Left kidney (tissue), 2 donors: ENCODE results near the gene RHOV. TPM values are rescaled to one million over a fixed set of nuclear protein-coding genes. Genes with fewer than 3 reads are reported as not detected.
A peak's percentile ranks its signal among the peaks of the same experiment; 100 is the strongest.
"Not testable (repeated sequence)": the region's sequence is repeated elsewhere in the genome, so short reads cannot be mapped to it uniquely, and the experiment has no call there.

Source experiments
- DNase-seq: peaks from one replicate; pipeline ENCODE4 v3.0.0-alpha.2; 2013
- polyA plus RNA-seq: library from polyadenylated mRNA; unstranded; fragments of 120-200 nt; gene quantifications from one replicate; pipeline ENCODE4 v1.2.1, GENCODE V29; 2013; ENCODE audit not compliant: insufficient read length

RHOV gene
- polyA plus RNA-seq, 1 donor, result 1.7 TPM

DNA sequence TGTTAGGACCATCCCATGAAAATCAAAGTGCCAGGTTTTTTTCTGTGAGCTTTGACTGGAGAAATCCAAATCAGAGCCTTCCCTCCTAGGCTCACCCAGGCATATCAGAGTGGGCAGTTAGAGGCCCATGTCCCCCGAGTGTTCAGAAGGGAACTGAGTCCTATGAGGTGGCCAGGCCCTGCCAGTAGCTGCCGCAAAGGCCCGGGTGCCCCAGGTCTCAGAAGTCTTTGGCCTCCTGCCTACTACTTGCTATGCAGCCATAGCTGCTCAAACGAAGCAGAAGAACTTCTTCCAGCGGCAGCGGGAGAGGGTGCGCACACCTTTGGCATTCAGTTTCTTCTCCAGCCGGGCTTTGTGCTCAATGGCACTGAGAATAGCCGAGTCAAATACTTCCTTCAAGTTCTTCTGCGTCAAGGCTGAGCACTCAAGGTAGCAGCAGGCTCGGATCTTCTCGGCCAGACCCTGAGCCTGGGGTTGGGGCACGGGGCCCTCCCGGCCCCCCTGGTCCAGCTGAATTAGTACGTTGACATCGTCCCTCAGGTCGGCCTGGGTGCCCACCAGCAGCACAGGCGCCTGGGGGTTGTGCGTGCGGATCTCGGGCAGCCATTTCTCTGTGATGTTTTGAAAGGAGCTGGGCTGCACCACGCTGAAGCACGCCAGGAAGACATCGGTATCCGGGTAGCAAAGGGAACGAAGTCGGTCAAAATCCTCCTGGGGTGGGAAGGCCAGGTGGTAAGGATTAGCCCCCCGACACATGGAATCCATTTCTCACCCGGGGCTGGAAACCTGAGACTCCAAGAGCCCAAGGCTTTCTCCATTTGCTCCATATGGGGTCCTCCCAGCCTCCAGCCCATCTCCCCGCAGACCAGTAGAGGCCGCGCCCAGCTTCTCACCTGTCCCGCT, 992 bp downstream of the RHOV start:
- DNase-seq, result no peak

DNA sequence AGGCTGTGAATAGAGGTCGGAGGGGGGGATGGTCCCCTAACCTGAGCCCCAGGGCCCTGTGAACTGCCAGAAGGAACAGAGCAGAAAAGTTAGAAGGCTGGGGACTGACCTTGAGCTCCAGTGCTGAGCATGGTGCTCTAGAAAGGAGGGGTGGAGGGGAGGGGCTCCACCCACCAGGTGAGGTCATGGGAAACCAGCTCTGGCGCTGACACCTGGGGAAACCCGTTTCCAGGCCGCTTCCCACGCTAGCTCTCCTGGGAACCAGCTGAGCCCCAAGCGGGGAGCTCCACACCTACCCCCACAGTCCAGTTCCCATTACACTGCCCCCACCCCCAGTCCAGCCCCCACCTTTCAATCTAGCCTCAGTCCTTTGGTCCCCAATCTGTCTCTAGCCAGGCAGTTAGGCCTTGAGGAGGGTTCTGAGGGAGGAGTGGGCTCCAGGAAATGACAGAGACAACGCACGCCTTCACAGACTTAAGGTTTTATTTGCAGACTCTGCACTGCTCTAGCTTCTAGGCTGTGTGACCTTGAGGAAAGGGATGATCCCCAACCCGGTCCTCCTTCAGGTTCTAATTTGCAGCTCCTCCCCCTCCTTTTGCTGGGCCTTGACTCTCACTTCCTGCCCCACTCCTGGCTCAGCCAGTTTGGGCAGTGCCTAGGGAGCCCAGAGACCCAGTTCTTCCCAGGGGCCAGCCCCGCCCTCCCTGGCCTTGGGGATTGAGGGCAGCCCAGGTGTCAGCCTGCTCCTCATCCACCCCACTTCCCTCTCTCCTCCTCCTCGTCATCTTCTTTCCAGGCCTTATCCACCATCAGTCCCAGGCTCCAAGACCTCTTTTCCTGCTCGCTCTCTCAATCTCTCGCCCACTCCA, 2.1 kb downstream of the RHOV start:
- peak; percentile 45 for DNase-seq

DNA sequence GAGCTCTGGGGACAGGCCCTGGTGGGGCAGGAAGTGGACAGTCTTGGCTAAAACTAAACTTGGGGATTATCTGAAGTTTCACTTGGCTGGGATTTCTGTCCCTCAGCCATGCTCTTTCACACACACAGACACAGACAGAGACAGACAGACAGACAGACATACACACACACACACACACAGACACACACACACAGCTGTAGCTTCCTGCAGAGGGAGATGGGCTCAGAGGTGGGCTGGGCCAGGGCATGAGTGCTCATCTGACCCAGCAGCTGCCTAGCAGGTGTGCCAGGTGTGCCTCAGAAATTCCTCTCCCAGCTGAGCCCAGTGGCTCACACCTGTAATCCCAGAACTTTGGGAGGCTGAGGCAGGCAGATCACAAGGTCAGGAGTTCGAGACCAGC, 3.3 kb downstream of the RHOV start:
- DNase-seq, result no peak

DNA sequence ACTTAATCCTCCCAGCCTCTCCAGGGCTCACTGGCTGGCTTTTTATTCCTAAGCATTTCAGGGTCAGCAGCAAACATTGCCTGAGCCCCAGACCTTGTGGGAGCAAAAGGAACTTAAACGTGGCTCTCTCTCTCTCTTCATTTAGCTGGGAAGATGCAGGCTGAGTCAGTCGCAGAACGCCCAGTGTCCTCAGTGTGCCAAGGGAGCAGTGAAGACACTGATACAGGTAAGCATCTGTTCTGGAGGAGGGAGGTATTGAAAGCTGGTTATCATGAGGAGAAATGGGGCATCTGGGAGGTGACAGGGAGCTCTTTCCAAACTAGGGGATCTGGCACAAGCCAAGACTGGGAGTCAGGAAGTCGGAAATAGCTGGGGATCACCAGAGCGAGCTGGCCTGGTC, 4.3 kb downstream of the RHOV start:
- DNase-seq, result no peak

DNA sequence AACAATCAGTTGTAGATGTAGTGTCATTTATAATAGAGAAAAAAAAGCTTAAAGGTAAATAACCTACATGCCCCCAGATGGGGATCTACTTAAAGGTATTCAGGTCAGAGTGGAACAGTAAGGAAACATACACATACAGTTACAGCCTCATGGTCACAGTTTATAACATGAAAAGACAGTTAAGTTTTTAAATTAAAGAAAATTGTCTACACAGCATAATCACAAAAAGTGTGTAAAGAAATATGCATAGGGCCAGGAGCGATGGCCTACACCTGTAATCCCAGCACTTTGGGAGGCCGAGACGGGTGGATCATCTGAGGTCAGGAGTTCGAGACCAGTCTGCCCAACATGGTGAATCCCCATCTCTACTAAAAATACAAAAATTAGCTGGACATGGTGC, 6.8 kb downstream of the RHOV start:
- no peak for DNase-seq

DNA sequence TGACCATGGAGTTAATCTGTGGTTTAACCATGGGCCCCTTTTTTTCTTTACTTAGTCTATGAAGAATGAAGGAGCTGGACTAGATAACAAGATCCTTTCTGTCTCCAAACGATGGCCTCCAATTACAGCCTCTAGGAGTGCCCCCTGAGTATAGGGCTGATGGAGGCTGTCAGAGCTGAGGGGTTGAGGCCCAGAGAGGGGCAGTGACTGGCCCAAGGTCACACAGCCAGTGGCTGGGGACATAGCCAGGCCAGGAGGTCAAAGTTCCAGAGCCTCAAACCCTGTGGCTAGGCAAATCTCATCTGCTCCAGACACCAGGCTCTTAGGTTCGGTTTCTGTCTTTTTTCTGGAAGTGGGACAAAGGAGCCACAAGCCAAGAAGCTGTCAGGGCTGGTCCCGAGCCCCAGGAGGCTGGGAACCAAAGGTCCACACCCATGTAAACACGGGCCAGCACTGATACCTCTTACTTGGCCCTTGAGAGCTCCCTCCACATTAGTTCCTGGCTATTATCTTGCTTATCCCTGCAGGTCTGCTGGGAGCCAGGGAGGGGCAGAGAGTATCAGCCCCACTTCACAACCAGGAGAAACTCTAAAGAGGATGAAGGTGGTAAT, 10.3 kb downstream of the RHOV start:
- DNase-seq, result no peak

DNA sequence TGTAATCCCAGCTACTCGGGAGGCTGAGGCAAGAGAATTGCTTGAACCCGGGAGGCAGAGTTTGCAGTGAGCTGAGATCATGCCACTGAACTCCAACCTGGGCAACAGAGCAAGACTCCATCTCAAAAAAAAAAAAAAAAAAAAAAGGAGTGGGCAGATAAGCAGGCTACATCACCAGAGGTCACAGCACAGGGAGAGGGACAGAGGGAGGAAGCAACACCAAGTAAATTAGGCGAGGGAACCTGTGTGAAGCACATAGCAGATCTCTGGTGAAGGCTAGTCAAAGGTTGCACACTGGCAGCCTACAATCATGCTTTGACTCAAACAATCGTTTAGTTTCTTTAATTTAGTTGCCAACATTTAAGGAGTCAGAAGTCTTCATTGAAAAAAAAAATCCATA, 12.9 kb downstream of the RHOV start:
- DNase-seq, result not testable (repeated sequence)

DNA sequence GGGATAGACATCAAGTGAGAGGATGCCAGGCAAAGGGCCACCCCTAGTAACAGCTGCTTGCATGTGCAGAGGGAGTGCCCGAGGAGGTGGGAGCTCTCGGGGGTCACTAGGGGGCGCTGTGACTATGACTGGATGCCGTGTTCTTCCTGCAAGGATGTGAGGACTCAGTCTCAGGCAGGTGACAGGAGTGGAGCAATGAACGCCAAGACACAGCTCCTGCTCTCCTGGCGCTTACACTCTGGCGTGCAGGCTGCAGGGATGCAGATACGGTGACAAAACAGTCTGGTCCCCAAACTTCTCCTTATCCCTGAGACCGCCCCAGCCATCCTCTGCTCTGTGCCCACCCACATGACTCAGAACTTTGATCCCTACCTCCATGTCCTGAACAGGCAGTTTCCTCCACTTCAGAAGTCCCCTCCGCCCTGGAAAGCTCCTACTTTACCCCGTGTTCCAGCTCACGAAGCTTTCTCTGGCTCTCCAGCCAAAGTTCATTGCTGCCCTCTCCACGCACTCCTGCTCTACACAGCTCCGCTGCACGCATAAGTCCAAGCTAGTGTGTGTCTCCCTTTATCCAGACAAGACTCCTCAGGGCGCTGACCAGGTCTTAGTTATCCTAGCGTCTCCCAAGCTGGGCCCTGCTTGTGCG, 14.7 kb downstream of the RHOV start:
- peak; percentile 78 for DNase-seq

DNA sequence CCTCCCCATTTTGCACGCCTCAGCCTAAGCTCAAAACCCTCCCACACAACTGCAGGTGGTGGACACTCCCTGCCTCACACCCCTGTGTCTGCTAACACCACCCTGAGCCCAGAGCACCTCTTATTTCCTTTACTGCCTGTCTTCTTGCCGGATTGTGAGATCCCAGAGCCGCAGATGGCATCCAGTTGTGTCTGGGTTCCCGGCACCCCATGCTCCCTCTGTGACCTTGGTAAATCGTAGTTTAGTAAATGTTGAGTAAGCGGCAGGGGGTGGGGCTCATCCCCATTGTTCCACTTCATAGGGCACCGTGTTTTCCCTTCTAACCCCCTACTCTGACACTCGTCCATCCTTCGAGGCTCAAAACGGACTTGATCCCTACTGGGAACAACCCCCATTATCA, 15.3 kb downstream of the RHOV start:
- no peak for DNase-seq

DNA sequence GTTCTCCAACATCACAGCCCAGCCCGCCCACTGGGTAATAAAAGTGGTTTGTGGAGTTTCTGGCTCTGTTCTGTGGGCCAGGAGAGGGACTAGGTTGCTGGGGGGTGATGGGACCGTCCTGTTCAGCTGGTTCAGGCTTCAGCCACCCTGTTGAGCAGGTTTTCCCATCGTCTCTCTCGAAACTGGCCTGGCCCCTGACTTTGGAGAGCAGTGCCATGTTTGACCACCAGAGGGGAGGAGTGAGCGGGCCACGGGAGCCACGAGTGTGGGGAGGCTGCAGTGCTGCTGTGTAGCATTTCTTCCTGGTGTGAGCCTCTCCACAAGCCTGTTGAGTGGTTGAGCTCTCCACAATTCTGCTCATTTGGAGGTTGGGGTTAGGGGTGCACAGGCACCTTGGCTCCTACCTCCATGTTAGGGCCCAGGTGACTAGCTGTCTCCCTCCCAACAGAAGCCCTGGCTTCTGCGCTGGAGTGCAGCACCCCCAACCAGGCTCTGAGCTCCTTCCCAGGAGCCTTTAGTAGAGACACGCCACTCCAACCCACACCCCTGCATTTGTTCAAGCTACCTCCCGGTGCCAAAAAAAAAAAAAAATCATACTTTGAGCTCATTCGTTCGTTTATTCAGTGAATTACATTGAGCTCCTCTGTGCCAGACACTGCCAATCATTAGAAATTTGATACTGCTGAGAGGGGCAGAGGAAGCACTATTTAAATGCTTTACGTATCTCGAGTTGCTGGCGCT, 16.3 kb downstream of the RHOV start:
- peak; percentile 75 for DNase-seq

DNA sequence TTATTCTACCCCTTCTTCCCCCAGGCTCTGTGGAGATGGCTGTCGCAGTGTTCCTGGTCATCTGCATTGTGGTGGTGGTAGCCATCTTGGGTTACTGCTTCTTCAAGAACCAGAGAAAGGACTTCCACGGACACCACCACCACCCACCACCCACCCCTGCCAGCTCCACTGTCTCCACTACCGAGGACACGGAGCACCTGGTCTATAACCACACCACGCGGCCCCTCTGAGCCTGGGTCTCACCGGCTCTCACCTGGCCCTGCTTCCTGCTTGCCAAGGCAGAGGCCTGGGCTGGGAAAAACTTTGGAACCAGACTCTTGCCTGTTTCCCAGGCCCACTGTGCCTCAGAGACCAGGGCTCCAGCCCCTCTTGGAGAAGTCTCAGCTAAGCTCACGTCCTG, 17.3 kb downstream of the RHOV start:
- no peak for DNase-seq

DNA sequence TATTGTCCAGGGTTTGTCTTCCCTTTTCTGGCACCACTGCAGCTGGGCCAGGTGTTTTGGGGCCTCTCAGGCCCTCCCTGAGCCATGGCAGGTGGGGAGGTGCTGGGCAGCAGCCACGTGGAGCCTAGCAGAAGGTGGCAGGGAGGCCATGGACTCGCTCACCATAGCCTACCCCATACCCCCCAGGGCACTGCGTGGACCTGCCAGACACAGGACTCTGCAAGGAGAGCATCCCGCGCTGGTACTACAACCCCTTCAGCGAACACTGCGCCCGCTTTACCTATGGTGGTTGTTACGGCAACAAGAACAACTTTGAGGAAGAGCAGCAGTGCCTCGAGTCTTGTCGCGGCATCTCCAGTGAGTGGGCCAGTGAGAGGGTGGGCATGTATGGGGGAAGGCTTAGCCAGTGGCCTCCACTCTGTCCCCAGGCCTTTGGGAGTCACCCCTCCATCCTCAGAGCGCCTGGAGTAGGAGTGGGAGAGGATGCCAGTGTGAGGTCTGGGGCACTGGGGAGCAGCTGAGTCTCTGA, 18.3 kb downstream of the RHOV start:
- no peak for DNase-seq

DNA sequence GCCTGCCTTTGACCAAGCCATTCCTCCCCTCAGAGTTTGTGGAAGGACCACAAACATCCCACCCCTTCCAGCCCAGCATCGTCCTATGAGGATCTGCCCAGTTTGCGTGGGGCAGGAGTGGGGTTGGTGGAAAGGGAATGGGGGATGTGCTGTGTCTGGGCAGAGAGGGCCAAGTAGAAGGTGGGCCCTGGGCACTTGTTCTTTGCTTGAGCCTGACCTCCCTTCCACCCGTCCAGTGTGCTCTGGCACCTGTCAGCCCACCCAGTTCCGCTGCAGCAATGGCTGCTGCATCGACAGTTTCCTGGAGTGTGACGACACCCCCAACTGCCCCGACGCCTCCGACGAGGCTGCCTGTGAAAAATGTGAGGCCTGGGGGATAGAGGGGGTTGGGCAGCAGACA, 19.9 kb downstream of the RHOV start:
- DNase-seq, result no peak

DNA sequence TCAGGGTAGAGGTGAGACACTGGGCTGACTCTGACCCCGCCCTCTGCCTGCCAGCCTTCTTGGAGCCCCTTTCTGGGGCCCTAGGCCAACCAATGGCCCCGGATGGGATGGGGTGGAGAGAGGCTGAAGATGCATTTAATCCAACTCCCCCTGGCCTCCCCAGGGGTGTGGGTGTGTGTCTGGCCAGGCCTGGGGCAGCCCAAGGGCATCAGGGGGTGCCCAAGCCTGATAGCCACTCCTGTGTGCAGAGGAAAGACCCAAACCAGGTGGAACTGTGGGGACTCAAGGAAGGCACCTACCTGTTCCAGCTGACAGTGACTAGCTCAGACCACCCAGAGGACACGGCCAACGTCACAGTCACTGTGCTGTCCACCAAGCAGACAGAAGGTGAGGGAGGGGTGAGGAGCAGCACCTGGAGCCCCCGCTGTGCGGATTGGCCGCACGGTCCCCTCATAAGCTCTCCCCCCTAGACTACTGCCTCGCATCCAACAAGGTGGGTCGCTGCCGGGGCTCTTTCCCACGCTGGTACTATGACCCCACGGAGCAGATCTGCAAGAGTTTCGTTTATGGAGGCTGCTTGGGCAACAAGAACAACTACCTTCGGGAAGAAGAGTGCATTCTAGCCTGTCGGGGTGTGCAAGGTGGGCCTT, 20.7 kb downstream of the RHOV start:
- DNase-seq, result no peak

DNA sequence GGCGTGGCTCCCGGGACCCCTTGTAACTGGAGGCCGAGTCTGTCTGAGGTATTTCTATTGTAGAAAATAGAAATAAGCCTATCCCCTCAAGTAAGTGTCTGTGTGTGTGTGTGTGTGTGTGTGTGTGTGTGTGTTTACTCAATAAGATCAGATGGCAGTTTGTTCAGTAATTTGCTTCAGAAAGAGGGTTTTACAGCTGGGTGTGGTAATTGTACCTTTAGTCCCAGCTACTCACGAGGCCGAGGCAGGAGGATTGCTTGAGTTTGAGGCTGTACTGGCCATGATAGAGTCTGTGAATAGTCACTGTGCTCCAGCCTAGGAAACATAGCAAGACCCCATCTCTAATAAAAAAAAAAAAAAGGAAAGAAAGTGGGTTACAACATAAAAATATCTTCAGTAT, 21.5 kb downstream of the RHOV start:
- DNase-seq, result no peak

DNA sequence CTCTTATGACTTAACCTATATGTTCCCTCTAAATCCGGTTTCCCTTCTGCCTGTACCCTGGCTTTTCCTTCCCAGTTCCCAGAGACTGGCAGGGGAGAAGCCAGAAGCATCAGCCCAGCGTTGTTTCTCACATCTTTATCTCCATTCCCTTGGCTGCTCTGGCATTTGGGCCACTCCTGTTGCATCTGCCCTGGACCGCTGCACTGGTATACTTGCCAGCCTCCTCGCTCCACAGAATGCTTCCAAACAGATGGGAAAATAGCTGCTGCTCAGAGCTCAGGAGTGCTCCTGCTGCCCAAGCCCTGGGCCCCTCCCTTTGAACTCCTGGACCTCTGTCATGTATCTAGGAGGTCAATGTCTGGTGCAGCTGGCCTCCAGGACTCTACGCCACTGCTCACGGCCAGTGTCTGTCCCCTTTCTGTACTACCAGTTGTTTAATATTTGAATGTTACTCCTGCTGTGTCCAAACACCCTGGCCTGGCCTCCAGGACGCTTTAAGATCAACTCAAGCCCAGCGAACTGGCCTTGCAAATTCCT, 23.4 kb downstream of the RHOV start:
- DNase-seq, result no peak

DNA sequence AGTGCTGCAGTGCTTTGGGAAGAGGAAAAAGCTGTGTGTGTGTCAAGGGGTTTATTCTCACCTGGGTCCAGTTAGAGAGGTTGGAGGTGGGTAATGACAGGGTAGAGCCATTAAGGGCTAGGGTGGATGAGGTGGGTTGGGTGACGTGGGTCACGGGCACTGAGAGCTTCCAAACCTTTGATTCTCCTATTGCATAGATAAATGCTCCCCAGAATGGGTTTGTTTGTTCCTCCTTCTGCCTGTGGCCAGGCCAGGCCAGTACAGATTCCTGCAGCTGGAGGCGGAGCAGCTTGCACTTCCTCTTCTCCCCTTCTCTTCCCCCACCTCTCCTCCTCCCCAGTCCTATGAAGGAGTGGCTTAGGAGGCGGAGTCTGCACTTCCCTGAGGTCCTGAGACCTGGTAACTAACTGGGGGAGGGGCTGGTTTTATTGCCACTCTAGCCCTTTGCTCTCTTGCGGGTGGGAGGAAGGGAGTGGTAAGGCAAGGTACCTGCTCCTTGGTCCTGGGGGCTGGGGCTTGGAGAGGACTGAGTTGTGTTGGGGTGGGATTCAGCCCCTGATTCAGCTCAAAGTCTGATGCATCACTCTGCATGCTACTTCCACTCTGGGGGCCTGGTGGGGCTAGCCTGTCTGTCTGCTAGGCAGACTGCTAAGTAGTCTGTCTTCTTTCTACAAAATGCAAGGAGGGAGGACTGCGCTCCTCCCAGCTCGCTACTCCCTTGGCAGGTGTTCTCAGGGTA, 26.6 kb downstream of the RHOV start:
- peak; percentile 84 for DNase-seq

DNA sequence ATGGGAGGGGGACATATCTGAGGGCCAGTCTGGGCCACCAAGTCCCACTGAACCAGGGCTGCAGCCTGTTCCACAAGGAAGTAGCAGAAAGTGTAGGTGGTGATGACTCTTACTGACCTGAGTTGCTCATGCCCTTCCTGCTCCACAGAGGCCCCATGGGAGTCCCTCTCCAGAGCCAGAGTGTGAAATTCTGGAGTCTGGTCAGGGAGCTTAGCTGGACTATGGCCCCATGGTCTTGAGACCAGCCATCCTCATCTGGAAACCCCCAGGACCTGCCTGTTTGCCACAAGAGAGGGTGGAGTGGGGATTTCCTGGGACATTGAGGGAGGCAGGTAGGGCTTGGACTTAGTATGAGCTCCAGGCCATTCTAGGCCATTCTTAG, 27.2 kb downstream of the RHOV start:
- no peak for DNase-seq

DNA sequence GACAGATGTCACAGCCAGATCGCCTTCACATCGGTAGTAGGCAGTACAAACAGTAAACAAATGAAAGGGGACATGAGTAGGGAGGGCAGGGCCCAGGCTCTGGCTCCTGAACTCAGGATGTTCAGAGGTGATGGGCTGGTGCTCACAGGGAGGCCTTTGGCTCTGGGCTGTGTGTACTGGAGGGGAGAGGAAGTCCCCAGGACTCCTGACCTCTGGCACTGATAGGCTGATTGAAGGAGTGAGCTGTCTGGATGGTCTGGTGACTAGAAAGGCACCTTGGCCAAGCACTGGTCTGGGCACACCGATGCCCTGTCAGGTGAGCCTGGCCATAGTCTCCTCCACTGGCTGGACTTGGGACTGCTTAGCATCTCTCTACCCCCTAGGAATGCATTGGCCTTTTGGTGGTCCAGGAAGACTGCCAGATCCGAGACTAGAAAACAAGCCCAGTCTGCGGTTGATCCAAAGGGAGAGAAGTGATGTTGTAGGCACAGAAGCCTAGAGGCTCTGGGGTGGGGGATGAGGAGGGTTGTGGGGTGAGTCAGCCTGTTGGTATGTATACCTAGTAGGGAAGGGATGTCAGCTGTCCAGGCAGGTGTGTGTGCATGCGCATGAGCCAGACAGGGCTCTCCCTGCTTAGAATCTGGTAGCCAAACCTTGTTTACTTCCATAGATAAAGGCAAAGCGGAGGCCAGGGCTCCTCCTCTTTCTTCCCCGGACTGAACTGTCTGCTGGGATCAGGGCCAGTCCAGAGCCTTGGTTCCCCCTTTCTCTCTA, 28.3 kb downstream of the RHOV start:
- no peak for DNase-seq
